H7 (cell line): Measurements from ENCODE around the gene ACSM3. TPM values are rescaled to one million over a fixed set of nuclear protein-coding genes. Genes with fewer than 3 reads are reported as not detected.
"Not testable (repeated sequence)": the region's sequence is repeated elsewhere in the genome, so short reads cannot be mapped to it uniquely, and the experiment has no call there.

Experiments
- DNase-seq: peaks from one replicate; pipeline ENCODE4 v3.0.0; 2012
- H3K27me3 ChIP-seq: 2 replicates; pipeline ENCODE4 v1.6.0; 2011; ENCODE audit warnings: mild to moderate bottlenecking, low read length; ENCODE audit not compliant: control insufficient read depth, insufficient read depth
- H3K36me3 ChIP-seq: replicated peaks from 2 replicates; pipeline ENCODE4 v1.5.1; 2011; ENCODE audit warnings: low read length; ENCODE audit not compliant: control insufficient read depth, insufficient read depth
- H3K4me3 ChIP-seq: 2 replicates; pipeline ENCODE4 v1.5.1; 2011; ENCODE audit warnings: low read depth, mild to moderate bottlenecking, control low read depth, low read length, moderate library complexity; ENCODE audit not compliant: insufficient read depth
- total RNA-seq: library from RNA; depleted of rRNA; stranded (reverse); fragments of >200 nt; shearing (Covaris generic); gene quantifications from 2 replicates; pipeline ENCODE4 v1.2.3, GENCODE V29; 2014

Gene ACSM3
- total RNA-seq, 1 experiment from 2014 or later = 2.4 TPM

DNA sequence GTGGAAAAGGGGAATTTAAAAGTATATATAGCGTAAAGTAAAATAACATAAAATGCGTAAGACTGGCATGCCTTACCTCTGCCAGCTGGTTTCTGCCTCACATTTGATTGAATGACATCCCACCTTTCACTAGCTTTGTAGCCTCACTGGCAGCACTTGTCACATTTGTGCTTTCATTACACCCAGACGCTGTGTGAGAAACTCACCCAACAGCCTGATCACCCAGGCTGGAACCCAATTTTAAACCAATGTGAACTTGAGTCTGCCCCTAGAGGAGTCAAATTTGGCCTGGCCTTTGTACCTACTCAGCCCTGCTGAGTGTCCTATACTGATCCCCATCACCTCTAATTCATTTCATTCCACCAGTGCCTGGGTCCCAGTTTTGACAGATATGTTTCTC is 17.4 kb upstream of the ACSM3 start:
- Histone ChIP-seq H3K36me3 (no peaks in the 10 kb centered on the region), H3K27me3 (no peaks in the 10 kb centered on the region), H3K4me3 (no peak overlapping the region)
- no peak for DNase-seq

DNA sequence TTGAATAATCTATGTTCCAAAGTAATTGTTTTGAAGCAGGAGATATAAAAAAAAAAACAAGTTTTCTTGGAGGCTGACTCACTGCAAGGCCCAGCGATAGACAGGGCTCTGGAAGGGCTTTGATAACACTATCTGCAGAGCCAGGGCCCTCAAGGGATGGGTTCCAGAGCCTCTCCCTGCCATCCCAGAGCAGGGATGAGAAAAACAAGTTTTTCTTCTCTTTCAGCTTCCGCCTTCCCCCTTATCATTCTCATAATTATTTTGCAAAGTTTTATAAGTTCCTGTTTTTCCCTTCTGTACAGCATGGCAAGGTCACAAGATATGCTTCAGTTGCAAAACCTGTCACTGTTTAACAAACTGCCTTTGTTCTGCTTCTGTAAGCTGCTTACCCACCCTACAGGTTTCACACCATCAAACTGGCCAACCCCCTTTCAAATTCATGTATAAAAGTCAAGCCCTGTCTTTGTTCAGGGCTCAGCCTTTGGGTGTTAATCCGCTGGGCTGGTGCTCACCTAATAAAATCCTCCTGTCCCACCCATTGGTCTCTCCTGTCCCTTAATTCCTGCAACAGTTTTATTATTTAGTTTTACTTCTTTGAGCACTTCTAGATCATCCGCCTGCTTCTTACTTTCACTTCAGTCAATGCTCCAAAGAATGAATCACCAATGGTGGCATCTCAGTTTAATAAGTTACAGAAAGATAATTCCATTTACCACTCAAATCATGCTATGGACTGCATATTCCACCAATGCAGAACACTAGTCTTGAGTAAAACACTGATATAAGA is 16.6 kb upstream of the ACSM3 start:
- no peak for DNase-seq
- Histone ChIP-seq H3K4me3 (no peak overlapping the region), H3K36me3 (no peaks in the 10 kb centered on the region), H3K27me3 (no peaks in the 10 kb centered on the region)

DNA sequence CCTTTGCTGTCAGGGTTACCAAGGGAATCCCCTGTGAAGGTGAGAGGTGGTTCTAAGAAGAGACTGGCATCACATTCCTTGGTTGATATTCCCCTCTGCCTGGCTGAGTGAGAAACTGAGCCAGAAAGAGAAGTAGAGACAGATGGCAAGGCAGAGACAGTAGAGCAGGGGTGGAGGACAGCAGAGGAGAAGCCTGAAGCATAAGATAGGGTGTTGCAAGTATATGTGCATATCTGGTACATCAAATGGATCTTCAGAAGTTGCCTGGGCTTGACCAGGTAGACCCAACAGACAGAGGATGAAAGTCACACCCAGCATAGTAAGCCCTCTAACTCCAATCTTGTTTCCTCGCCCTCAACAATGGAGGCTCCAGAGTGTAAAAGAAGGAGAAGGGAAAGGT is 14.3 kb upstream of the ACSM3 start:
- Histone ChIP-seq H3K27me3 (no peaks in the 10 kb centered on the region), H3K4me3 (no peak overlapping the region), H3K36me3 (no peaks in the 10 kb centered on the region)
- no peak for DNase-seq

DNA sequence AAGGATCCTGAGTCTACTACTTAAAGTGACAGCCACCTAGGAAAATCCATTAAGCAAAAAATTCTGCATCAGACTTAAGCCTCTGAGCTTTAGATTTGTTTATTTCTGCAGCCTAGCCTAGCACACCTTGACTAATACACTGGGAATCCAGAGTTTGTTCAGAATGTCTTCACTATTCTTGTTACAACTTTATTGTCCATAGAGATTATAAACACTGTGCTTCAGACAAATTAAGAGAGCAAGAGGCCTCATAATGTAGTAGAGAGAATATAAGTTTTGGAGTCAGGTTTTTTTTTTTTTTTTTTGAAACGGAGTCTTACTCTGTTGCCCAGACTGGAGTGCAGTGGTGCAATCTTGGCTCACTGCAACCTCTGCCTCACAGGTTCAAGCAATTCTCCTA is 13.3 kb upstream of the ACSM3 start:
- no peak for DNase-seq
- Histone ChIP-seq H3K4me3 (no peak overlapping the region), H3K27me3 (no peaks in the 10 kb centered on the region), H3K36me3 (no peaks in the 10 kb centered on the region)

DNA sequence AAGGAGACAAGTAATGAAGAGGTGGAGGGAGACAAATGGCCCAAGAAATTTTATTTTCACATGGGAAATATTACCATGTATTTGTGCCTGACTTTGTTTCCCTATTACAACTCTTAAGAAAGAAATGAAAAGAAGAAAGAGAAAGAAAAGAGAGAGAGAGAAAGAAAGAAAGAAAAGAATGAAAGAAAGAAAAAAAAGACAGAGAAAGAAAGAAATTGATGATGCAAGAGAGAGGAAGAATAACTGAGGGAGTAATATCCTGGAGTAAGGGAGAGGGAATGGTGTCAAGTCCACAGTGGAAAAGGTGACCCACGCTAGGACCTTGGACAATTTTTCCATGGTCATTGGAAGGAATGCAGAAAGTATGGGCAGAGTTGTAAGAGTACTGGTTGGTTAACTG is 10.1 kb upstream of the ACSM3 start:
- H3K4me3 ChIP-seq = no peak overlapping the region
- no peaks in the 10 kb centered on the region for H3K36me3 ChIP-seq
- no peak for DNase-seq
- H3K27me3 ChIP-seq = no peaks in the 10 kb centered on the region

DNA sequence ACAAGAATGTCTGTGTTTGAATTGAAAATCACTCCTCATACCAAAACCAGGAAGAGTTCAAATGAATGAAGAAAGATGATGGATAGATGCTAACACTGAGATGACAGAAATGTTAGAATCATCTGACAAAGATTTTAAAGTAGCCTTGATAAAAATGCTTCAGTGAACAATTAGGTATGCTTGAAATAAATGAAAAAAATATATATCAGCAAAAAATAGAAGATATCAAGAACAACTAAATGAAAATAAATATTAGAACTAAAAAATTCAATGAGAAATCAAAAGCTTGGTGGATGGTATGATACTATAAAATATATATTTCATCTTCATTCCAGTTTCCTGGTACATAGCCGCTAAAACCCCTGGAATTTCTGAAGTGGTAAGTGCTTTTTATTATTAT is 8.6 kb upstream of the ACSM3 start:
- H3K36me3 ChIP-seq = no peaks in the 10 kb centered on the region
- no peak overlapping the region for H3K4me3 ChIP-seq
- no peaks in the 10 kb centered on the region for H3K27me3 ChIP-seq
- no peak for DNase-seq

DNA sequence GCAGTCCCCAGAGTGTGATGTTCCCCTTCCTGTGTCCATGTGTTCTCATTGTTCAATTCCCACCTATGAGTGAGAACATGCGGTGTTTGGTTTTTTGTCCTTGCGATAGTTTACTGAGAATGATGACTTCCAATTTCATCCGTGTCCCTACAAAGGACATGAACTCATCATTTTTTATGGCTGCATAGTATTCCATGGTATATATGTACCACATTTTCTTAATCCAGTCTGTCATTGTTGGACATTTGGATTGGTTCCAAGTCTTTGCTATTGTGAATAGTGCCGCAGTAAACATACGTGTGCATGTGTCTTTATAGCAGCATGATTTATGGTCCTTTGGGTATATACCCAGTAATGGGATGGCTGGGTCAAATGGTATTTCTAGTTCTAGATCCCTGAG is 8.0 kb upstream of the ACSM3 start:
- H3K27me3 ChIP-seq, H3K4me3 ChIP-seq, H3K36me3 ChIP-seq, DNase-seq: not testable (repeated sequence)

DNA sequence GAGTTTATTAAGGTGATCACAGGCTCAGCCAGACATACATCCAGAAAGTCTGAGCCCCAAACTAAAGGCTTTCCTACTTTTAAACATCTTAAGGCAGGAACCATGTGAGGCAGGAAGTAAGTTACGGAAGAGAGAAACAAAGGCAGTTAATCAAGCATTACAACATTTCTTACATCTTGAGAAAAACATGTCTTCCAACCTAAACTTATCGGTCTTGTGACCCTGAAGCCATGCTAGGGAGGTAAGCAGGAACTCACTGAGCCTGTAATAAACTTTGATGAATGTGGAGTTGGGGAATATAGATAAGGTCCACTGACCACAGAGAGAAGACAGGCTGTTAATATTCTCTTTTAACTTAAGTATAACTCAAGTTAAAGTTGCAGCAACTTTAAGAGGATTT is 3.5 kb upstream of the ACSM3 start:
- H3K4me3 ChIP-seq = no peak overlapping the region

DNA sequence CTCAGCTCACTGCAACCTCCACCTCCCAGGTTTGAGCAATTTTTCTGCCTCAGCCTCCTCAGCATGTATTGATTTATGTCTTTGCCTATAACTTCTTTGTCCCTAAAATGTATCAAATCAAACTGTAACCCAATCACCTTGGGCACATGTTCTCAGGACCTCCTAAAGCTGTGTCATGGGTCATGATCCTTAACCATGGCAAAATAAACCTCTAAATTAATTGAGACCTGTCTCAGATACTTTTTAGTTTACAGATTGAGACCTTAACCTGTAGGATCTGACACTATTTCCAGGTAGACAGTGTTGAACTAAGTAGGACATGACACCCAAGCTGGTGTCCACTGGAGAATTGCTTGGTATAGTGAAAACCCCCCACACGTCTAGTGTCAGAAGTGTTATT is 2.6 kb upstream of the ACSM3 start:
- H3K4me3 ChIP-seq = no peak overlapping the region
- DNase-seq = no peak
- no peaks in the 10 kb centered on the region for H3K27me3 ChIP-seq
- no peaks in the 10 kb centered on the region for H3K36me3 ChIP-seq

More for the DNA sequence above, 3.5 kb upstream of the ACSM3 start:
- H3K27me3 ChIP-seq = no peaks in the 10 kb centered on the region
- no peaks in the 10 kb centered on the region for H3K36me3 ChIP-seq
- no peak for DNase-seq

DNA sequence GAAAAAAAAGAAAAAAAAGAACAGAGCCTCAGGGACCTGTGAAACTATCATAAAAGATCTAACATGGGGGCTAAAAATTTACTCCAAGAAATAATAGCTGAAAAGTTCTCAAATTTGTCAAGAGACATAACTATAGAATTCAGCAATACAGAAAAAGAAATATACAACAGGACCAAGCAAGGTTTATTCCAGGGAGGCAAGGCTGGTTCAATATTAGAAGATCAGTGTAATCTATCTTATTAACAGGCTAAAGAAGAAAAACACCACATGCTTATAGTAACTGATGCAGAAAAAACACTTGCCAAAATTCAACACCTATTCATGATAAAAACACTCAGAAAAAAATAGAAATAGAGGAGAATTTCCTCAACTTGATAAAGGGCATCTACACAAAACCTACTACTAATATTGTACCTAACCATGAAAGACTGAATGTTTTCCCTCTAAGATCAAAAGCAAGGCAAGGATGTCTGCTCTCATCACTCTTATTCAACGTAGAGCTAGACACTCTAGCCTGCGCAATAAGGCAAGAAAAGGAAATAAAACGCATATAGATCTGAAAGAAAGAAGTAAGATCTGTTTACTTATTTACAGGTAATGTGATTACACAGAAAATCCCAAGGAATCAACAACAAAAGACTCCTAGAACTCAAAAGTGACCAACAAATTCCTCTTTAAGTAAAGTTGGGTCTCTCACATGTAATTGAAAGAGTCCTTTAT is 1.2 kb upstream of the ACSM3 start:
- no peak for DNase-seq
- H3K27me3 ChIP-seq = no peaks in the 10 kb centered on the region
- H3K4me3 ChIP-seq = no peak overlapping the region
- no peaks in the 10 kb centered on the region for H3K36me3 ChIP-seq

DNA sequence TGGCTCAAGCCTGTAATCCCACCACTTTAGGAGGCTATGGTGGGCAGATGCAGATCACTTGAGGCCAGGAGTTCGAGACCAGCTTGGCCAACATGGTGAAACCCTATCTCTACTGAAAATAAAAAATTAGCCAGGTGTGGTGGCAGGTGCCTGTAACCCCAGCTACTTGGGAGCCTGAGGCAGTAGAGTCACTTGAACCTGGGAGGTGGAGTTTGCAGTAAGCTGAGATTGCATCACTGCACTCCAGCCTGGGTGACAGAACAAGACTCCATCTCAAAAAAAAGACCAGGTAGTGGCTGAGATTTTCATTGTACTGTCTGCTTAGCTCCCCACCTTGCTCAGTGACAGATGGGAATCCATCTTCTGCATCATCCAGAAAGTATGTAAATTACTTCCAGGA is 634 bp downstream of the ACSM3 start:
- not testable (repeated sequence) for H3K36me3 ChIP-seq, H3K27me3 ChIP-seq, H3K4me3 ChIP-seq, DNase-seq

DNA sequence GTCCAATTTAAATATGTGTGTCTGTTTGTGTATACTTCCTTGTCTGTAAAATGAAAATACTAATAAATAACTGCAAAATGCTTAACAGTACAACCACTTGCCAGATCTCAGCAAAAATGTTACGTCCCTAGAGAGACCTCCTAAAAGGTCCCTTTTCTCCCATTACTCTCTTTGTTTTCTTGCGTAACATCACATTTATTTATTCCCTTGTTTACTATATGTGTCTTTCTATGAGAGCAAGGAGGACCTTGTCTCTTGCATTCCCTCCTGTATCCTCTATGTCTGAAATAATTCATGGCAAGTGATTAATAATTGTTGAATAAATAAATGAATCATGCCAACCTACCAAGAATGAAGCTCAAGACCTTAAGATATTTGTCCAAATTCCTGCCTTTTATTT is 1.9 kb downstream of the ACSM3 start:
- Histone ChIP-seq H3K4me3 (no peak overlapping the region), H3K27me3 (no peaks in the 10 kb centered on the region), H3K36me3 (no peaks in the 10 kb centered on the region)
- no peak for DNase-seq

DNA sequence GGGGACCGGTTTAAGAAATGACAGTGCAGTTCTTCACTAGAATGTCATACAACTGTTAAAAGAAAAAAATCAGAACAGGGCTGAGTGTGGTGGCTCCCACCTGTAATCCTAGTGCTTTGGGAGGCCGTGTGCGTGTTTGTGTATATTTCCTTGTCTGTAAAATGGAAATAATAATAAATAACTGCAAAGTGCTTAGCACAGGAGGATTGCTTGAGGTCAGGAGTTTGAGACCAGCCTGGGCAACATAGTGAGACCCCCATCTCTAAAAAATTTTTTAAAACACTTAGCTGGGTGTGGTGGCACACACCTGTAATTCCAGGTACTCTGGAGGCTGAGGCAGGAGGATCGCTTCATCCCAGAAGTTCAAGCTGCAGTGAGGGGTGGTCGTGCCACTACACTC is 2.5 kb downstream of the ACSM3 start:
- no peak overlapping the region for H3K4me3 ChIP-seq
- no peaks in the 10 kb centered on the region for H3K27me3 ChIP-seq
- H3K36me3 ChIP-seq = no peaks in the 10 kb centered on the region
- DNase-seq = no peak

DNA sequence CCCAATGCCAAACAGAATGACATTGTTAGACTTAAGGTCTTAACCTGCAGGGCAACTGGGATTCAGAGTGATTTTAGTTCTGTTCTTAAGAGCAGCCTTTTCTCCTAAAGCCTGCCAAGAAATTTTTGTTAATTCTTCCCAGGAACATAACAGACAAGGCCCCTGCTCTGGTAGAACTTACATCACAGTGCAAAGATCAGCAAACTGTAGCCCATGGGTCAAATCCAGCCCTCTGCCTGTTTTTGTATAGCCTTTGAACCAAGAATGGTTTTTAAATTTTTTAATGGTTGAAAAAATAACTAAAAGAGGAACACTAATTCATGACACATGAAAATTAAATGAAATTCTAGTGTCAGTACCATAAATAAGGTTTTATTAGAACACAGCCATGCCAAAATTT is 3.8 kb downstream of the ACSM3 start:
- H3K4me3 ChIP-seq = no peak overlapping the region
- no peaks in the 10 kb centered on the region for H3K36me3 ChIP-seq
- no peaks in the 10 kb centered on the region for H3K27me3 ChIP-seq
- no peak for DNase-seq

DNA sequence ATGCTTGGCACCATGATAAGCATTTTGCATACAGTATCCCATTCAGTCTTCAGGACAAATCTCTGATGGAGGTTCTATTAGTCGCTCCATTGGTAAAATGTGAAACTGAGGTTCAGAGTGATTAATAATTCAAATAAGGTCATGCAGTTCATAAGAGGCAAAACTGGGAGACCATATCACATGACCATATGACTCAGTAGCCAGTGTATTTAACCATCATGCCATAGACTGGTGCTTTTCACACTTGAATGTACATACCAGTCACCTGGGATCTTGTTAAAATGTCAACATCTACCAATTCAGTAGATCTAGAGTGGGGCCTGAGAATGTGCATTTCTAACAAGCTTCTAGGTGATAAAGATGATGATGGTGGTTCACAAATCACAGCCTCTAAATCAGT is 4.3 kb downstream of the ACSM3 start:
- Histone ChIP-seq H3K36me3 (no peaks in the 10 kb centered on the region), H3K27me3 (no peaks in the 10 kb centered on the region), H3K4me3 (no peak overlapping the region)
- no peak for DNase-seq
